WI38 (cell line): ENCODE results near the gene FFAR3.

Experiments used
- H3K4me3 ChIP-seq: 2 replicates; pipeline ENCODE4 v1.5.1; 2011; ENCODE audit warnings: low read depth, mild to moderate bottlenecking, control low read depth, low read length
- TF ChIP-seq, protein P1 (sequence below): IDR thresholded peaks from 2 replicates; pipeline ENCODE4 v1.5.1; 2012; ENCODE audit warnings: low read depth, mild to moderate bottlenecking, control low read depth, low read length

Gene FFAR3

DNA sequence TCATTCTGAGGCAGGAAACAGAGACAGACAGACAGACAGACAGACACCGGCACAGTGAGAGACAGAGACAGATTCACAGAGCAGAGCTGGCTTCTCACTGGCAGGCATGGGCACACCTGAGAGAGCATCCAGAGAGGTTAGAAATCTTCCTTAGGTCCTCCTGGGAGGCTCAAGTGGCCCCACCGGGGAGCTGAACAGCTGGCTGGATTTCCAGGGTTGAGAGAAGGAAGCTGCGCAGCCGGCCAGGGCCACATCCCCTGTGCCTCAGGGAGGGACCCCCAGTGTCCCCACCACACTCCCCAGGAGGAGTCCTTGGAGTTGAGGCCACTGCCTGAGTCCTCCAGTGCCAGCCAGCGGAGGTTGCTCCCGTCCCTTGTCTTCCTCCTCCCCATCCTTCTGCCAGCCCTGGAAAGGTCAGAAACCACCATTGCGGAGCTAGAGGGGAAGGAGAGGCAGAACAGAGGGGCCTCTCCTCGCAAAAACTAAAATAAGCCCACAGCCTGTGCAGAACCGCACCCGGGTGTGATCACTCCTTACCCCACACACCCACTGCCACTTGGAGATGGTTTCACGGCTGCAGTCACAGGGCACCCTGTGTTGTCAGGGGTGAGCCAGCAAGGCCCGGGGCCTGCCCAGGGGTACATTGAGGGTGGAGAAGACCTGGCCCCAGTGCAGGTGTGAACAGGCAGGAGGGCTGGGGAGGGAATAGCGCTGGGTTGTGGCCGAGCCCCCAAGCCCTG is 4.2 kb downstream of the FFAR3 start:
- no peak overlapping the region for H3K4me3 ChIP-seq
- TF ChIP-seq, protein P1, sequence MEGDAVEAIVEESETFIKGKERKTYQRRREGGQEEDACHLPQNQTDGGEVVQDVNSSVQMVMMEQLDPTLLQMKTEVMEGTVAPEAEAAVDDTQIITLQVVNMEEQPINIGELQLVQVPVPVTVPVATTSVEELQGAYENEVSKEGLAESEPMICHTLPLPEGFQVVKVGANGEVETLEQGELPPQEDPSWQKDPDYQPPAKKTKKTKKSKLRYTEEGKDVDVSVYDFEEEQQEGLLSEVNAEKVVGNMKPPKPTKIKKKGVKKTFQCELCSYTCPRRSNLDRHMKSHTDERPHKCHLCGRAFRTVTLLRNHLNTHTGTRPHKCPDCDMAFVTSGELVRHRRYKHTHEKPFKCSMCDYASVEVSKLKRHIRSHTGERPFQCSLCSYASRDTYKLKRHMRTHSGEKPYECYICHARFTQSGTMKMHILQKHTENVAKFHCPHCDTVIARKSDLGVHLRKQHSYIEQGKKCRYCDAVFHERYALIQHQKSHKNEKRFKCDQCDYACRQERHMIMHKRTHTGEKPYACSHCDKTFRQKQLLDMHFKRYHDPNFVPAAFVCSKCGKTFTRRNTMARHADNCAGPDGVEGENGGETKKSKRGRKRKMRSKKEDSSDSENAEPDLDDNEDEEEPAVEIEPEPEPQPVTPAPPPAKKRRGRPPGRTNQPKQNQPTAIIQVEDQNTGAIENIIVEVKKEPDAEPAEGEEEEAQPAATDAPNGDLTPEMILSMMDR, result no peak

DNA sequence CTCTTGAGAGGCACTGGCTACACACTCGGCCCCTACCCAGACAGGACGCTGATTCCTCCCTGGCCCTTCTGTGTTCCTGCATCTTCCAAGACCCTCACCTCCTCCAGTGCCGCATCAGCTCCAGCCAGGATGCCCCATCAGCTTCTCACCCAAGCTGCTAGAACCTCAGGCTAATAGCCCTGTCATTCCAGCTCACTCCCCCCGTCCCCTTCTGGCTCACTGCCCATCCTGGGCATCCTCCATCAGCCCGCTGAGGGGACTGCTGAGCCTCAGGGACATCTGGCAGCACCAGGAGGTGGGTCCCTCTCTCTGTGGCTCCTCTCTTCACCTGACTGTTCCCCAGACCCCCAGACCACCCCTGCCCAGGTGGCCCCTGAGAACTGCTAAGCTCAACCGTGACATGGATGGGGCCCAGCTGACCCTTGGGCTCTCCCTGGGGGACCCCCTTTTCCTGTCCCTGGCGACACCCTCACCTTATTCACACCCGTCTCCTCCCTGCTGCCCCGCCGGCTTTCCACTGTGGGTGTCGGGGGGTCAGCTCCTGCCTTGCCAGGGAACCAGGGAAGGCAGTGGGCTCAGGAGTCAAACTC is 4.8 kb downstream of the FFAR3 start:
- H3K4me3 ChIP-seq, result no peak overlapping the region
- TF ChIP-seq, protein P1, result no peak

DNA sequence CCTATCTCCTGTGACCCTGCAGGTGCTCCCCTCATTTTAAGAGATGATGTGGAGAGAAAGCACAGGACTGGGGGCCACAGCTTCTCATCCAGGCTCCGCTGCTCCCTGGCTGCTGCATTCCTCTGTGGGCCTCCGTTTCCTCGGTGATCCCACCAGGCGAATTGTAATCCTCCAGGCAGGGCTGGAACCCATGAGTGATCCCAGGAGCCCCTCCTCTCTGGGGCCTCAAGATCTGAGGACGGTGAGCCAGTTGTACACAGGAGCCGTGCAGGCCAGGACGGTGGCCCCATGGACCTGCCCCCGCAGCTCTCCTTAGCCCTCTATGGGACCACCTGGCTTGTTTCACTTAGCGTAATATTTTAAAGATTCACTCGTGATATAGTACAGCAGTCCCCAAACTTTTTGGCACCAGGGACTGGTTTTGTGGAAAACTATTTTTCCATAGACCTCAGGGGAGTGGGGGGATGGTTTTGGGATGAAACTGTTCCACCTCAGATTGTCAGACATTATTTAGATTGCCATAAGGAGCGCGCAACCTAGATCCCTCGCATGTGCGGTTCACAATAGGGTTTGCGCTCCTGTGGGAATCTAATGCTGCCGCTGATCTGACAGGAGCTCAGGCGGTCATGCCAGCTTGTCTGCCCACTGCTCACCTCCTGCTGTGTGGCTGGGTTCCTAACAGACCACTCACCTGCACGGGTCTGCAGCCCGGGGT is 5.6 kb downstream of the FFAR3 start:
- TF ChIP-seq, protein P1, result no peak
- no peak overlapping the region for H3K4me3 ChIP-seq

DNA sequence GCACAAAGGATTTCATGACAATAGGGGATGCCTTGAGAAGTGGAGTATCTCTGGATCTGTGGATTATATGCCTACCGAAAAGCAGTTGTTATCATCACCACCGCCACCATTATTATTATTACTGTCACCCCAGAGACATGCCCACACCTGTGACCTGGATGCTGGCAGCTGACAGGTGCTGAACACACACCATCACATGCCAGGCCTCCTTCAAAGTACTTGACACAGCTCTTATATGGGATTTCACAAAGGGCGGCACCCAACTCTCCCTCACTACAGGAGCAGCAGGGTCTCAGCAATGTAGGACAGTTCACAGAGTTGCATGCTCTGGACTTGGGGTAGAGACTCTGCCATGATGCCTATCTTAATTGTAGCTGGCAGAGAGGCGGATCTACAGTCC is 7.0 kb downstream of the FFAR3 start:
- H3K4me3 ChIP-seq, result no peak overlapping the region
- TF ChIP-seq, protein P1, result no peak

DNA sequence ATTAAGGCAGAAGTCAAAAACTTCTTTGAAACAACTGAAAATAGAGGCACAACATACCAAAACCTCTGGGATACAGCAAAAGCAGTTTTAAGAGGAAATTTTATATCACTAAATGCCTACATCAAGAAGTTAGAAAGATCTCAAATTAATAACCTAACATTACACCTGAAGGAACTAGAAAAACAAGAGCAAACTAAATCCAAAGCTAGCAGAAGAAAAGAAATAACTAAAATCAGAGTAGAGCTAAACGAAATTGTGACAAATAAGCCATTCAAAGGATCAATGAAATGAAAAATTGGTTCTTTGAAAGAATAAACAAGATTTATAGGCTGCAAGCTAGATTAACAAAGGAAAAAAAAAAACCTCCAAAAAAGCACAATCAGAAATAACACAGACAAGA is 10.1 kb downstream of the FFAR3 start:
- TF ChIP-seq, protein P1, result no peak
- no peak overlapping the region for H3K4me3 ChIP-seq

DNA sequence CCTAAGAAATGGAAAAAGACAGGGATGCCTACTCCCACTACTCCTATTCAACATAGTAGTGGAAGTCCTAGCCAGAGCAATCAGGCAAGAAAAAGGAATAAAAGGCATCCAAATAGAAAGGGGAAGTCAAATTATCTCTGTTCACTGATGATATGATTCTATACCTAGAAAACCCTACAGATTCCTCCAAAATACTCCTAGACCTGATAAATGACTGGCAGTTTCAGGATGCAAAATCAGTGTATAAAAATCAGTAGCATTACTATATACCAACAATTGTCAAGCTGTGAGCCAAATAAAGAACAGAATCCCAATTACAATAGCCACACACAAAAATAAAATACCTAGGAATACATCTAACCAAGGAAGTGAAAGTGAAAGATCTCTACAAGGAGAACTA is 11.3 kb downstream of the FFAR3 start:
- H3K4me3 ChIP-seq, result no peak overlapping the region

More for the DNA sequence above, 11.3 kb downstream of the FFAR3 start:
- TF ChIP-seq, protein P1, result no peak
